Stomach smooth muscle (tissue), 2 donors: ENCODE data around the gene PTMS.

Source experiments
- H3K27ac ChIP-seq: one replicate; pipeline ENCODE4 v1.7.0; 2013; ENCODE audit warnings: mild to moderate bottlenecking, low read length, inconsistent platforms
- H3K27me3 ChIP-seq, 2 donors: one replicate each; pipeline ENCODE4 v1.7.0; 2013; ENCODE audit warnings: low read length in 2 of 2; ENCODE audit not compliant: insufficient read depth in 2 of 2, control insufficient read depth in 1 of 2
- H3K36me3 ChIP-seq, 2 donors: one replicate each; pipeline ENCODE4 v1.7.0; 2013; ENCODE audit warnings: low read length in 2 of 2; ENCODE audit not compliant: control insufficient read depth in 2 of 2, insufficient read depth in 2 of 2
- H3K4me1 ChIP-seq: one replicate; pipeline ENCODE4 v1.7.0; 2013; ENCODE audit warnings: low read length; ENCODE audit not compliant: control insufficient read depth, insufficient read depth
- H3K4me3 ChIP-seq, 2 donors: one replicate each; pipeline ENCODE4 v1.7.0; 2013; ENCODE audit warnings: low read length in 2 of 2
- H3K9ac ChIP-seq, 2 donors: one replicate each; pipeline ENCODE4 v1.7.0; 2013; ENCODE audit warnings: low read length in 2 of 2, mild to moderate bottlenecking in 1 of 2
- H3K9me3 ChIP-seq, 2 donors: one replicate each; pipeline ENCODE4 v1.7.0; 2013; ENCODE audit warnings: low read length in 2 of 2; ENCODE audit not compliant: control insufficient read depth in 2 of 2
- donor health status: healthy.
- donor health status: Pancreatic carcinoma.

The PTMS gene

GRCh38 chr12:6765048-6765633 lies 1.0 kb upstream of the PTMS start:
- Histone ChIP-seq H3K27me3 (no peaks in the 10 kb centered on the region), H3K9me3 (no peaks in the 10 kb centered on the region), H3K9ac (peak overlapping the region; percentile 34 to 51), H3K4me1 (peaks cover 60% of the 10 kb centered on the region), H3K4me3 (peak overlapping the region; percentile 63 to 89), H3K36me3 (peaks cover 0 to 7% of the 10 kb centered on the region in 2 donors), H3K27ac (peak overlapping the region; percentile 96)

- H3K36me3 ChIP-seq: peaks cover 11 to 13% of the 10 kb centered on the region in 2 donors
- no peaks in the 10 kb centered on the region for H3K27me3 ChIP-seq
- peak overlapping the region; percentile 80 for H3K27ac ChIP-seq
- H3K4me1 ChIP-seq: peaks cover 66% of the 10 kb centered on the region
- H3K9me3 ChIP-seq: no peaks in the 10 kb centered on the region
- peak overlapping the region; percentile 79 to 82 for H3K9ac ChIP-seq
- H3K4me3 ChIP-seq: peak overlapping the region; percentile 89 to 95
Observed at GRCh38 chr12:6766651-6767349, 637 bp downstream of the PTMS start.

- no peaks in the 10 kb centered on the region for H3K9me3 ChIP-seq
- peaks cover 11 to 13% of the 10 kb centered on the region in 2 donors for H3K36me3 ChIP-seq
- H3K27ac ChIP-seq: peak overlapping the region; percentile 80
- H3K4me1 ChIP-seq: peaks cover 64% of the 10 kb centered on the region
- no peaks in the 10 kb centered on the region for H3K27me3 ChIP-seq
- H3K4me3 ChIP-seq: peak overlapping the region; percentile 89 to 95
- peak overlapping the region; percentile 79 to 82 for H3K9ac ChIP-seq
Observed at GRCh38 chr12:6767353-6768319, 1.5 kb downstream of the PTMS start.

DNA sequence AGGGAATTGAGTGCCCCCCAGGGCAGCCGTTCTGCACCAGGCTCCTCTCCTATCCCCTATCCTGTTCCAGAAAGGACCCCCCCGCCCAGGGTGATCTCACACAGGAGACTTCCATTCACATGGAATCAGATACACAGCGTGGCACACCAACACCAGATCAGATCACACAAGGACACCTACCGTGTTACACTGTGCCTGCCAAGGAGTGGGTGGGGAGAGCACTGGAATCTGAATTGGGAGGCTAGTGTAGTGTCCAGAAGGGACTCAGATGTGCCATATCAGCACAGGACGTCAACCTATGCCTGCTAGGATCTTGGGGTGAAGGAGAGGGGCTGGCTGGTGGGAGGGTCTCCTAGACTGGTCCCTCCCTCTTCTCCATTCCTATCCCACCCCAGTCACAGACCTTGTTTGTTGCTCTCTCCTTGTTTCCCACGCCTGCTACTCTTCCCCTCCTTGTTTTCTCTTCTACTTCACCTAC lies 2.3 kb downstream of the PTMS start:
- peaks cover 11 to 13% of the 10 kb centered on the region in 2 donors for H3K36me3 ChIP-seq
- H3K27me3 ChIP-seq: no peaks in the 10 kb centered on the region
- peak overlapping the region; percentile 80 for H3K27ac ChIP-seq
- H3K4me1 ChIP-seq: peaks cover 63% of the 10 kb centered on the region
- H3K9ac ChIP-seq: peak overlapping the region; percentile 72 to 82
- no peaks in the 10 kb centered on the region for H3K9me3 ChIP-seq
- H3K4me3 ChIP-seq: peak overlapping the region; percentile 89 to 95

DNA sequence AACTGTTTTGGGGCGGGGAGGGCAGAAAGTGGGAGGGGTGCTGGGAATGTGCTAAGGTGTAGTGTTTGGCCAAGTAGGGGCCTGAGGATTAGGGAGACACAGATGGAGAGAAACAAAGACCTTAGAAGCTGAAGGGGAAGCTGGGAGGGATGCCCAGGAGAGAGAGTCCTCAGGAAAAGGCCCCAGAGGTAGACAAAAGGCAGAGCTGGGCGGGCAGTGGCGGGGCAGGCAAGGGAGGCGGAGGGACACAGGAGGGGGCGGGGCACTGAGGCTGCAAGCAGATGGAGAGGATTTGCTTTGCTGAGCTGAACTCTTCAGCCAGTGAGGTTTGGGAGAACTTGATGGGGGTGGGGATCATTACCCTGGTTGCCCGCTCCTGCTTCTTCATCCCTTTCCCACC lies 2.8 kb downstream of the PTMS start:
- peaks cover 62% of the 10 kb centered on the region for H3K4me1 ChIP-seq
- H3K36me3 ChIP-seq: peaks cover 11 to 13% of the 10 kb centered on the region in 2 donors
- peak overlapping the region; percentile 21 to 82 for H3K9ac ChIP-seq
- peak overlapping the region; percentile 80 for H3K27ac ChIP-seq
- no peaks in the 10 kb centered on the region for H3K9me3 ChIP-seq
- peak overlapping the region; percentile 89 to 95 for H3K4me3 ChIP-seq
- no peaks in the 10 kb centered on the region for H3K27me3 ChIP-seq

DNA sequence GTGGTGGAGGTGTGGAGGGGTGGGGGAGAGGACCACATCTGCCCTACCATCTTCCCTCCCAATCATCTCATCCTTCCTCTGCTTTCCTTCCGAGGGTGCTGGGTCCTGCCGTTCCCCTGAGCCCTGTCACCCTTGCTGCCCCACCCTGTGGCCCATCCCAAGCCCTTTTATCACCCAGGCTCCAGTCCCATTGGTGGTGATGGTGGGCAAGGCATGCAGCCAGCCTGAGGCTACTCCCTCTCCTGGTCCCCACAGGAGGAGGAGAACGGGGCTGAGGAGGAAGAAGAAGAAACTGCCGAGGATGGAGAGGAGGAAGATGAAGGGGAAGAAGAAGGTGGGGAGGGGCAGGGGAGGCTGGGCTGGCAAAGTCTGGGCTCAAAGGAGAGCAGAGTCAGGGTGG lies 3.5 kb downstream of the PTMS start:
- H3K4me3 ChIP-seq: peak overlapping the region in 1 of 2 donors; percentile 89
- H3K9me3 ChIP-seq: no peaks in the 10 kb centered on the region
- no peaks in the 10 kb centered on the region for H3K27me3 ChIP-seq
- H3K36me3 ChIP-seq: peaks cover 11 to 13% of the 10 kb centered on the region in 2 donors
- H3K27ac ChIP-seq: peak overlapping the region; percentile 80
- peaks cover 58% of the 10 kb centered on the region for H3K4me1 ChIP-seq
- no peak overlapping the region for H3K9ac ChIP-seq

- H3K4me3 ChIP-seq: no peak overlapping the region
- H3K27ac ChIP-seq: peak overlapping the region; percentile 80
- no peaks in the 10 kb centered on the region for H3K9me3 ChIP-seq
- peaks cover 54% of the 10 kb centered on the region for H3K4me1 ChIP-seq
- no peak overlapping the region for H3K9ac ChIP-seq
- H3K27me3 ChIP-seq: no peaks in the 10 kb centered on the region
- H3K36me3 ChIP-seq: peaks cover 11 to 13% of the 10 kb centered on the region in 2 donors
Observed at GRCh38 chr12:6770094-6770493, 3.9 kb downstream of the PTMS start.

DNA sequence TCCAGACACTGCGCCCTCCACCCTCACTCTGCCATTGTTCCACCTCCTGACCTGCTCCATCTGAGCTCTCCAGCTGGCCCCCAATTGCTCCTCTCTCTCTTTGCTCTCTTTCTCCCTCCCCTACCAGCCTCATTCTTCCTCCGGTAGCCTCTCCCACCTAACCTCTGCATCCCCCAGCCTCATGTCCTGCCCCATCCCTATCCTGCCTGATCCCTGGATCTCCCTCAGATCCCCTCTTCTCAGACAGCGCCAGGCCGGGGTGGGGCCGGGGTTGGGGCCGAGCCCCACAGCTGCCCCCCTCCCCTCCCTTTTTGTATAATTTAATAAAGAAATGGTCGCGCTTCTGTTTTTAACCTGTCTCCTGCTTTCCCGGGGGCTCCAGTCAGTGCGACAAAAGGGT lies 4.4 kb downstream of the PTMS start:
- Histone ChIP-seq H3K27me3 (no peaks in the 10 kb centered on the region), H3K27ac (peak overlapping the region; percentile 24)

GRCh38 chr12:6771091-6771495 lies 4.9 kb downstream of the PTMS start:
- Histone ChIP-seq H3K27ac (peak overlapping the region; percentile 24), H3K36me3 (peaks cover 11 to 13% of the 10 kb centered on the region in 2 donors), H3K9ac (no peak overlapping the region), H3K4me3 (no peak overlapping the region), H3K27me3 (no peaks in the 10 kb centered on the region), H3K9me3 (no peaks in the 10 kb centered on the region), H3K4me1 (peaks cover 46% of the 10 kb centered on the region)

More for the DNA sequence above, 4.4 kb downstream of the PTMS start:
- no peak overlapping the region for H3K4me3 ChIP-seq
- H3K4me1 ChIP-seq: peaks cover 49% of the 10 kb centered on the region
- no peaks in the 10 kb centered on the region for H3K9me3 ChIP-seq
- peaks cover 11 to 13% of the 10 kb centered on the region in 2 donors for H3K36me3 ChIP-seq
- H3K9ac ChIP-seq: no peak overlapping the region
